Measurements from ENCODE around the gene MYRF.

Gene MYRF

DNA sequence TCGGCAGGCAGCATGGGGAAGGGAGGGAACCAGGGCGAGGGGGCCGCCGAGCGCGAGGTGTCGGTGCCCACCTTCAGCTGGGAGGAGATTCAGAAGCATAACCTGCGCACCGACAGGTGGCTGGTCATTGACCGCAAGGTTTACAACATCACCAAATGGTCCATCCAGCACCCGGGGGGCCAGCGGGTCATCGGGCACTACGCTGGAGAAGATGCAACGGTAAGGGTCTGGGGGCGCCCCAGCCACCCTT lies 75.9 kb downstream of the MYRF start:
- no peak for DNase-seq

DNA sequence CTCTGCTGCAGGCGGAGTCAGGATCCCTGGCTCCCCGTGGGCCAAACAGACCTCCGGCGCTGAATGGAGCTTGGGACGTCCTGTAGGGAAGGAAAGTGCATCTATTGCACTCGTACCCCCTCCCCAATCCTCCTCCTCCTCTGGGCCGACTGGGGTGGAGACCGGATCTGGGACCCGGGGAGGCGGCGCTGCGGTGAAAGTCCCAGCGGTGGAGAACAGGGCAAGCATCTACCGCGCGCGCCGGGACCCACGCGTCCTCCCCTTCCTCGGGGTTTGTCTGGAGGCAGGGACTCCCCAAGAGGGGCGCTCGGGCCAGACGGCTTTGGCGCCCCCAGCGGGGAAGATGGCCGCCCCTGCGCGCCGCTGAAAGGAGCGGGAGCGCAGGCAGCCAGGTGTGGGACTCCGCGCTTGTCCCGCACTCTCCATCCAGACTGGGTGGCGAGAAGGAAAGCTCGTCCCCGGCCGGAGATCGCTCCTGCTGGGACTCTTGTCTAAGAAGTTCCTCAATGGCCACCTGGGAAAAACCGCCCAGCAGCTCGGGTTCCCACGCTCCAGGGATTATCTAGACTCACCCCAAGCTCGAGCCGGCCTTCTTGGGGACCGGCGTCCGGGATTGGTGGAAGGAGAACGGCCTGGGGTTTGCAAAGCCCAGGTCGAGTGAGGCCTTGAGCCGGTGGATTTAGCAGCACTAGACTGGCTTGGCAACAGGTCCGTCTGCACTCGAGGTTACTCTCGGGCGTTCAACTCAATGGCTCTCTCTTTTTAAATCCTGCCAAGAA lies 76.4 kb downstream of the MYRF start:
- DNase-seq = peak; percentile 18

DNA sequence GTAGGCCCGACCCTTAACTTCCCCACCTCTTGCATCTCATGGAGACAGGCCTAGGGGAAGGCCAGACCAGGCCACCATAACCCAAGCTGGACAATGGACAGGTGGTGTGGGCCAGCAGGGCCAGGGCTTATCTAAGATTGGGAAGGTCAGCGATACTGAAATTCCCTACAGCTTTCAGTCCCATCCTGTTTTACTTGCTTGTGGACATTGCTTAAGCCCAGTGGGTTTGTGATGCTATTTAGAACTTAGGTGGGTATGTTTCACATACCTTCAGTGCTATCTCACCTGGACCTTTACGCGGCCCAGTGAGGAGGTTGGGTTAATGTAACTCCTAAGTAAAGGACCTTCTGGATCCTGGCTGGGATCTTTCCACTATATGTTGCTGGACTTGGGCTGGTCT lies 77.4 kb downstream of the MYRF start:
- DNase-seq = no peak

DNA sequence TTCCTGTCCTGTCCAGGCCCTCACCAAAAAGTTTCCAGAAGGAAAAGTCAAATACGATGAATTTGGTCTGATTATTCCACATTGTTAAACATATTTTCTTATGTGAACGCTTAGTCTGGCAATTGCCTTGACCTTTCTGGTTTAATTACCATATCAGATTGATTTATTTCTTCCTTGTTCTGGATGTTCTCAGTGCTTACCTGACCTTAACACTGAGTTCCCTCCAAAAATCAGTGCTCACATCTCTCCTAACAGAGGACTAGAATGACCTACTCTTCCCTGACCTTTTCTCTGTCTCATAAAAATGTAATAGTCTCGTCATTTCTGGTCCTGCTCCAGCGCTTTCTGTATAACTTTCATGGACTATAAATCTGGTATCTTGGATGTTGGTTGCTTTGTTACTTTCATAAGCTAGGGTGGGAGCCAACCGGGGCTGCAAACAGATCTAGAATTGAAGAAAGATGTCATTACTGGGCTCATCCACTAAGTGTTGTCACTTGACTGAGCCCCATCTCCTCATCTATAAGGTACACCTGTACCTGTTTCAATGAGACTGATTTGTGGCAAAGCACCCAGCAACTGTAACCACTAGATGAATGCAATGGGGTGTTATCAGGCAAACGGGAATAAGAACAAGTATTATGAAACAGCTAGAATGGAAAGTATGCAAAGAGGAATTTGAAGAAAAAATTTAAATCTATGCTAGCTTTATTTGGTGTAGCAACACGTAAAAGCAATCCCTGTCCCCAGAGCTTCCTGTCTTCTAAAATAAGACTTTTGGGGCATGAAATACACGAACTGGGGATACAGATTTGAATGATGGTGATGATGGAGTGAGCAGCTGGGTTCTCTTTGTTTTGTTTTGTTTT lies 78.0 kb downstream of the MYRF start:
- no peak for DNase-seq

DNA sequence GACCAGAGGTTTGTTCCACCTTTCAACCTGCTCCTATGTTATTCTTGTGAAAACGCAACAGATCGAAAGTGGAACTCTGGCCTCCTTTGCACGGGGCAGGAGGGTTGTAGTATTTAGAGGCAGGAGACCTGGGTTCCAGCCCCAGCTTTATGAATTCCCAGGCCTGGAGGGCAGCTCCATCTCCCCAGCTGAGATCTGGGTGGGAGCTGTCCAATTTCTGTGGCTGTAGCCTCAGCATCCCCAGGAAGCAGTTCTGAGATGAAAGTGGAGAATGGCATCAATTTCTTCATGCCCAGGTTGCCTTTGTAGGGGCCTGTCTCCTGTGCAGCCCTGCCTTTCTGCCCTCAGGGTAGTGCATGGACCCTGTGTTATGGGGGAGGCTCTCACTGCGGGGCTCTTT lies 79.8 kb downstream of the MYRF start:
- no peak for DNase-seq

DNA sequence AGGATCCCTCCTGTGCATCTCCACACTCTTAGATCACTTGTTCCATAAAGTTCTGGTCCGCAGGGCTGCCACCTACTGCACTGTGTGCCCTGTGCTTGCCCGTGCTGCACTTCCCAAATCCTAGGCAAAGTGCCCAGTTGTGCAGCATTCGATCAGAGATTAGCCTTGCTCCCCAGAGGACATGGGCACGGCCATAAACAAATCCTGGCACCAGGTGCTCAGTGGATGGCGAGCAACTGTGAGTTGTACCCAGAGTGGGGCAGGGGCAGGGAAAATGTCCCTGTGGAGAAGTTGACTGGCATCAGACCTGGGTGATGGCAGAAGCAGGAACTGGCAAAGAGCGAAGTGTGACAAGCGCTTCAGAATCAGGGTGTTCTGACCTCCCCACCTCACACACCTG lies 80.3 kb downstream of the MYRF start:
- no peak for DNase-seq

DNA sequence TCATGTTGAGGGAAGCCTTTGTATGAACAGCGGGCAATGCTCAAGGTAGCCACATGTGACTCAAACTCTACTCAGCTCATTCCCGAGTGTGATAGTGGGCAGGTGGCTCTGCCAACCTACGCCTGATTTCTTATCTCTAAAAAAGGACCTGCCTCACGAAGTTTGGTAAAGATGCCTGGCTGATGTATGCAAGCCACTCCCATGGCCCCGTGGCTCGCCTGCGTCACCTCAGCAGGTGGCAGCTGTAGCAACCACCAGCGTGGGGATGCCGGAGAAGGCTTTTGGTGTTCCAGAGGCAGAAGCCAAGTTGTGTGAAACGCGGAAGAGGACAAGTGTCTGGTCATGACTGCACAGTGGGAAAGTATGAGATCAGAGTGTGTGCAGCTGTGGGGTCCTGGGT lies 81.0 kb downstream of the MYRF start:
- DNase-seq = no peak

DNA sequence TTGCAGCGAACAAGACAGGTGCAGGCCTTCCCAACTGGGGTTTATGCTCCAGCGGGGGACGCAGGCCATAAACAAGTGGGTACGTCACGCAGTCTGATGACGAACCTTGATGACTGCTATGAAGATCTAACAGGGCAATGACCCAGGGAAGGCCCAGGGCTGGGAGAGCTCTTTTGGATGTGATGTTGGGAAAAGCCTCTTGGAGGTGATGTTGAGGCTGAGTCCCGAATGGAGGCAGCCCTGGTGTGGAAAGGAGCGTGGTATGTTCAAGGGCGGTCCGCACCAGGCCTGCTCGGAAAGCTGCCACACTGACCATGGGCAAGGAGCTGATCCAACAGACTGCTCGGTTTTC lies 81.5 kb downstream of the MYRF start:
- DNase-seq = no peak

DNA sequence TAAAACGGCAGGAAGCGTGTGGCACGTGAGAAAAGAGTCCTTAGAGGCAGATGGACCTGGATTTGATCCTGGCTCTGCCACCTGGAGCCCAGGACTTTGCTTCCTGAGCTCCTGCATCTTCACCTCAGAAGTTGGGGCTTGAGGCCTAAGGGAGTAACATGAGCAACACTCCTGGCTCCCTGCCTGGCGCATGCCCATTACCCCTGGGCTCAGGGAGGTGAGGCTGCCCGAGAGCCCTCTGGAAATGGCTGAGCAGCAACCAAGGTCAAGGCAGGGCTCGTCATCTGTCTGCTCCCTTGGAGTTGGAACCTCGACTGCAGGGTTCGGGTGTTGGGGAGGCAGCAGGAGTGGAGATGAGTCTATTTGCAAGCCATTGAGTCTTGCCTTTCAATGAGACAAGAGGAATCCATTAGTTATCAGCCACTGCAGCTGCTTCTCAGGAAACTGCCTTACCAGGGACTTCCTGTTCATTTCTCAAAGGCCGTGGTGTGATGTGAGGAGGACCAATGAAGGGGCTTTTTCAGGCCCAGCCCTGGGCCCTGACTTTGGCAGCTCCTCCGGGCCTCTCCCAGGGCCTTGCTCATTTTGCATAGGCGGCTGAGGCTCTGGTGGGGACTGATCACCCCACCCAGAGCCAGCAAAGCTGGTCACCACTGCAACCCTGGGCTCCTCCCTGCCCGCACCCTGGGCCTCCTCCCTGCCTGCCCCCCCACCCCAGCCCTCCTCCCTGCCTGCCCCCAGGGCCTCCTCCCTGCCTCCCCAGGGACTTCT lies 82.0 kb downstream of the MYRF start:
- DNase-seq = no peak

DNA sequence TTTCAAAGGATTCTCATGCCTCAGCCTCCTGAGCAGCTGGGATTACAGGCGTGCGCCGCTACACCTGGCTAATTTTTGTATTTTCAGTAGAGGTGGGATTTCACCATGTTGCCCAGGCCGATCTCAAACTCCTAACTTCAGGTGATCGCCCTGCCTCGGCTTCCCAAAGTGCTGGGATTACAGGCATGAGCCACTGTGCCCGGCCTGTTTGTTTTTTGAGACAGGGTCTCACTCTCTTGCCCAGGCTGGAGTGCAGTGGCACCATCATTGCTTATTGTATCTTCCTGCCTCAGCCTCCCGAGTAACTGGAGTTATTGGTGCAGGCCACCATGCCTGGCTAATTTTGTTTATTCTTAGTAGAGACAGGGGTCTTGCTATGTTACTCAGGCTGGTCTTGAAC lies 83.8 kb downstream of the MYRF start:
- DNase-seq = no peak

DNA sequence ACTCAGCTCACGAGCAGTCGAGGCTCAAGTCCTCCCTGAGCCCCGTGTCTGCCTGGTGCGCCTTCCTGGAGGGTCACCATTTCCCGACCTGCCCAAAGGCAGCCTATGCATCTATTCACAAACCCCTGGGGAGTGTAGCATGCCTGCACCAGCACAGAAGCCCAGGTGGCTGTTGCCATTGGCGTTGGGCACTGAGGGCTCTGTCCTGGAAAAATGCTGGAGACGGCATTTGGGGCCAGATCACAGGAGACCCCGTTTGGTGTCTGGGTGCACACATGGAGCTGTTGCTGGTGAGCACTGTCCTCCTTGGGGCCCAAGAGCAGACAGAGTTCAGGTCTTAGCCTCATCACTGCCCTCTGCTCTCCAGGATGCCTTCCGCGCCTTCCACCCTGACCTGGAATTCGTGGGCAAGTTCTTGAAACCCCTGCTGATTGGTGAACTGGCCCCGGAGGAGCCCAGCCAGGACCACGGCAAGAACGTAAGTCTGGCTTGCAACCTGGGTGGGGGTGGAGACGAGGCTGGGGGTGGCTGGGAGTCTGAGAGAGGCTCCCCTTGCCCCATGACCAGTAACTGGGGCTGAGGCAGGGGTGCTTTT lies 85.1 kb downstream of the MYRF start:
- no peak for DNase-seq
